Measurements from ENCODE around the gene ZNRF2.

Gene ZNRF2

GRCh38 chr7:30245913-30246312 lies 38.5 kb upstream of the ZNRF2 start:
- TF ChIP-seq, protein P1, sequence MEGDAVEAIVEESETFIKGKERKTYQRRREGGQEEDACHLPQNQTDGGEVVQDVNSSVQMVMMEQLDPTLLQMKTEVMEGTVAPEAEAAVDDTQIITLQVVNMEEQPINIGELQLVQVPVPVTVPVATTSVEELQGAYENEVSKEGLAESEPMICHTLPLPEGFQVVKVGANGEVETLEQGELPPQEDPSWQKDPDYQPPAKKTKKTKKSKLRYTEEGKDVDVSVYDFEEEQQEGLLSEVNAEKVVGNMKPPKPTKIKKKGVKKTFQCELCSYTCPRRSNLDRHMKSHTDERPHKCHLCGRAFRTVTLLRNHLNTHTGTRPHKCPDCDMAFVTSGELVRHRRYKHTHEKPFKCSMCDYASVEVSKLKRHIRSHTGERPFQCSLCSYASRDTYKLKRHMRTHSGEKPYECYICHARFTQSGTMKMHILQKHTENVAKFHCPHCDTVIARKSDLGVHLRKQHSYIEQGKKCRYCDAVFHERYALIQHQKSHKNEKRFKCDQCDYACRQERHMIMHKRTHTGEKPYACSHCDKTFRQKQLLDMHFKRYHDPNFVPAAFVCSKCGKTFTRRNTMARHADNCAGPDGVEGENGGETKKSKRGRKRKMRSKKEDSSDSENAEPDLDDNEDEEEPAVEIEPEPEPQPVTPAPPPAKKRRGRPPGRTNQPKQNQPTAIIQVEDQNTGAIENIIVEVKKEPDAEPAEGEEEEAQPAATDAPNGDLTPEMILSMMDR (conservative IDR thresholded peaks at IDR 0.05) = no peak
- TF ChIP-seq ZFX (IDR thresholded peaks at IDR 0.05) = no peak
- no peak overlapping the region for H3K27ac ChIP-seq

- no peak for TF ChIP-seq ZFX (IDR thresholded peaks at IDR 0.05)
- TF ChIP-seq, protein P1 (conservative IDR thresholded peaks at IDR 0.05) = no peak
- H3K27ac ChIP-seq = no peak overlapping the region
Measured at GRCh38 chr7:30246392-30246791, 38.0 kb upstream of the ZNRF2 start.

- TF ChIP-seq, protein P1 (conservative IDR thresholded peaks at IDR 0.05) = no peak
- no peak for TF ChIP-seq ZFX (IDR thresholded peaks at IDR 0.05)
- H3K27ac ChIP-seq = no peak overlapping the region
Measured at GRCh38 chr7:30247541-30248401, 36.6 kb upstream of the ZNRF2 start.

GRCh38 chr7:30249316-30249715 lies 35.1 kb upstream of the ZNRF2 start:
- no peak overlapping the region for H3K27ac ChIP-seq
- TF ChIP-seq, protein P1 (conservative IDR thresholded peaks at IDR 0.05) = no peak
- no peak for TF ChIP-seq ZFX (IDR thresholded peaks at IDR 0.05)

DNA sequence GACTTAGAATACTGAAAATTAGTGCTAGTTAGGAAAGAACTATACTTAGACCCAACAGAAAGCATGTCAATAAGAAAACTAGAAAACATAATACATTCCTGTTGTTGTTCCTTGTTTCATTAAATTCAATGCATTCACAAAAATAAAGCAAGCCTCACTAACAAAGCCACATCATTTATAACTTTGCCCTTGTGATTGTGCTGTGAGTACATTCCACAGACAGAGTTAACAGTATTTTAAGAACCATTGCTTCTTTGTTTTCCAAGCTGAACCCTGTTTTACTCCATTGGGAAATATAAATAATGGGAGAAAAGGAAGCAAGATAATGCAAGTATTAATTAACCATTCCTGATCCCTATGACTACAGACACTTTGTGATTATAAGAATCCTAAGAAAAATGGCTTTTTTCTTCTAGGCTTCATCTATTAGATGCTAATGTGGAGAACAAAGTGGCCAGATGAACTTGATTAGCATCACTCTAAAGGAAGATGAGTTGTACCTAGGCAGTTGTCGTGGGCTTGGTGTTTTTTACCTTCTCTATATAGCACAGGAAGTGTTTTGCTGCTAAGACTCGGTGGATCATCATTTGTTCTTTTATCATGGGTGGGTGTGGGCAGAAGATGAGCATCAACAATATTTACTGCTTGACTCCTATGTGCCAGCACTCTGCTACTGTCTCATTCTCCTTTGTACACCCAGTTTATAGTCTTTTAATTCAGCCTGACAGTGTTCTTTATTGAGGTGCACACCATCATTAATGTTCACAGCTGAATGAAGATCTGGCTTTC lies 34.2 kb upstream of the ZNRF2 start:
- TF ChIP-seq, protein P1 (conservative IDR thresholded peaks at IDR 0.05) = no peak
- TF ChIP-seq ZFX (IDR thresholded peaks at IDR 0.05) = no peak

DNA sequence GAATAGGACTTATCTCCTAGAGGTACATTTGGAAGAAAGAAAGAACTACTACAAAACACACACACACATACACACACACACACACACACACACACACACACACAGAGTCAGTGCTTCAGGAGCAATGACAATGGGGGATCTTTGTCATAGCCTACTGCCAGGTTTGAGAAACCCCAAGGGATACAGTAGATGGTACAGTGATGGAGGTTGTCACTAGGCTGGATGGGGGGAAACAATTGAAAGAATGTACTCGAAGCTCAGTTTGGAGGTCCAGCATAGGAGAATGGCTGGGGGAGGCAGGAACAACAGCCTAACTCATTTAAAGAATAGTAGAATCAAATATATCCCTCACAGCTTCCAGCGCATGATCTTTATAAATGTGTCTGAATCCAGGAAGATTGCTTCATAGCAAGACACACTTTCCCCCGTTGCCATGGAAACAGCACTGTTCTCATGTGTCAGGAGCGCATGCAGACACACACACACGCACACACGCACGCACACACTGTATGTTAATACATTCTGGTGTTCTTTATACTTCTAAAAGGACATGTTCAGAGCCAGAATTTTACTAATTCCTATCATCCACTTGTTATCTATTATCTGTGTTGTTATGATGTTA lies 32.6 kb upstream of the ZNRF2 start:
- TF ChIP-seq ZFX (IDR thresholded peaks at IDR 0.05) = no peak
- TF ChIP-seq, protein P1 (conservative IDR thresholded peaks at IDR 0.05) = no peak
- H3K27ac ChIP-seq = no peak overlapping the region

More for the DNA sequence above, 34.2 kb upstream of the ZNRF2 start:
- H3K27ac ChIP-seq = no peak overlapping the region

Measured in C4-2B (cell line).